Spleen (tissue), 11 donors: Measurements from ENCODE around the gene ADAMTS12. TPM values are rescaled to one million over a fixed set of nuclear protein-coding genes. Genes with fewer than 3 reads are reported as not detected.

Experiments
- DNase-seq: peaks from one replicate; pipeline ENCODE4 v3.0.0-alpha.2; 2020
- H3K27ac ChIP-seq, 8 donors: fragments of 200-600 bp; sonication (generic) in 7 of 8; 1 replicate in 4 of 8; 2 replicates in 4 of 8; pipeline versions ENCODE4 v1.5.0 to v1.8.0; 2016 to 2021; ENCODE audit warnings: inconsistent platforms in 4 of 8, mild to moderate bottlenecking in 4 of 8, moderate library complexity in 1 of 8
- H3K27me3 ChIP-seq, 7 donors: fragments of 200-600 bp; sonication (generic) in 6 of 7; replicated peaks in 1 of 7; 1 replicate in 4 of 7; 2 replicates in 3 of 7; pipeline versions ENCODE4 v1.5.0 to v1.8.0; 2016 to 2021; ENCODE audit warnings: inconsistent platforms in 3 of 7, mild to moderate bottlenecking in 1 of 7
- H3K36me3 ChIP-seq, 6 donors: fragments of 200-600 bp; sonication (generic) in 5 of 6; 1 replicate in 4 of 6; 2 replicates in 2 of 6; pipeline versions ENCODE4 v1.5.0 to v1.8.0; 2016 to 2021; ENCODE audit warnings: inconsistent platforms in 2 of 6
- H3K4me1 ChIP-seq, 6 donors: fragments of 200-600 bp; sonication (generic) in 5 of 6; 1 replicate in 3 of 6; 2 replicates in 3 of 6; pipeline versions ENCODE4 v1.5.0 to v1.8.0; 2016 to 2021; ENCODE audit warnings: inconsistent platforms in 3 of 6
- H3K4me3 ChIP-seq, 8 donors: fragments of 200-600 bp; sonication (generic) in 7 of 8; 1 replicate in 4 of 8; 2 replicates in 4 of 8; pipeline versions ENCODE4 v1.5.0 to v1.8.0; 2016 to 2021; ENCODE audit warnings: inconsistent platforms in 4 of 8, mild to moderate bottlenecking in 4 of 8, moderate library complexity in 2 of 8
- H3K9me3 ChIP-seq, 8 donors: fragments of 200-600 bp; sonication (generic) in 7 of 8; 1 replicate in 4 of 8; 2 replicates in 4 of 8; pipeline versions ENCODE4 v1.5.0 to v1.8.0; 2016 to 2021; ENCODE audit warnings: inconsistent platforms in 4 of 8
- CTCF ChIP-seq, 11 experiments: fragments of 200-600 bp in 7 of 11; fragments of 450-650 bp in 4 of 11; sonication (generic) in 4 of 11; IDR thresholded peaks in 8 of 11; conservative IDR thresholded peaks in 3 of 11; 1 replicate in 7 of 11; 2 replicates in 4 of 11; pipeline versions ENCODE4 v1.4.0 to v1.8.0; 2016 to 2021; ENCODE audit warnings: antibody characterized with exemption in 11 of 11, inconsistent platforms in 4 of 11, mild to moderate bottlenecking in 1 of 11
- POLR2A ChIP-seq, 3 donors: fragments of 450-650 bp; IDR thresholded peaks; one replicate each; pipeline ENCODE4 v1.5.1; 2017; ENCODE audit warnings: antibody characterized with exemption in 3 of 3, mild to moderate bottlenecking in 1 of 3
- POLR2AphosphoS5 ChIP-seq, 3 donors: sonication (generic); formaldehyde crosslinking; IDR thresholded peaks; one replicate each; pipeline ENCODE4 v1.5.1; 2017; ENCODE audit warnings: antibody characterized with exemption in 3 of 3
- WGBS, 5 donors: extraction: QIAGEN DNeasy Blood & Tissue Kit in 3 of 5; methylation state at CpG; one replicate each; pipeline versions ENCODE4 v1.1.5 to v1.1.7; 2013 to 2018; 5-methylcytosine and 5-hydroxymethylcytosine counted together
- intact Hi-C: fragments of 100-400 bp; cut with DNase I; formaldehyde crosslinking; loops from one replicate; pipeline ENCODE4 v1.15.0; 2023; ENCODE audit warnings: low total_unique reads
- polyA plus RNA-seq, 3 donors: library from polyadenylated mRNA; stranded (reverse); fragments of 200-250 nt; gene quantifications; one replicate each; pipeline ENCODE4 v1.2.1, GENCODE V29; 2013
- total RNA-seq, 7 donors: library from RNA; depleted of rRNA in 3 of 7; stranded (reverse); fragments of >200 nt in 3 of 7; fragmentation: NEBNext Ultra II Directional in 4 of 7; extraction: Animal tissue kit (Norgen Biotek cat#: 25700) in 4 of 7; gene quantifications; one replicate each; pipeline versions ENCODE4 v1.1.0 to v1.2.1, GENCODE V29; 2016 to 2021
- donor health status: healthy with polysubstance abuse.
- donor health status: DM: no; HTN: no; CAD: no; lungs with moderate emphysema.
- donor health status: DM: no; HTN: no; CAD: no.
- donor health status: Bipolar disorder and iron deficiency.
- donor health status: healthy.
- donor health status: DM: no; HTN: no; CAD: no.
- donor health status: DM: yes; HTN: yes; CAD: no.

Gene ADAMTS12
- total and polyA plus RNA-seq, 10 donors: 0.07 to 4.3 (median 1.4) TPM

- no peak overlapping the region for H3K27ac ChIP-seq
- no peak for DNase-seq
- no peaks in the 10 kb centered on the region for H3K4me1 ChIP-seq
- no peaks in the 10 kb centered on the region for H3K27me3 ChIP-seq
- intact Hi-C loops: no loop called here
- 73 to 92% (median 86%) methylated on average over 2 of the region's 2 CpGs for WGBS, 5 donors
- no peak overlapping the region for H3K4me3 ChIP-seq
- no peaks in the 10 kb centered on the region for H3K36me3 ChIP-seq
- H3K9me3 ChIP-seq: no peaks in the 10 kb centered on the region
- no peak for TF ChIP-seq POLR2AphosphoS5 (IDR thresholded peaks at IDR 0.05)
- no peak for TF ChIP-seq CTCF (IDR thresholded peaks at IDR 0.05 in 8 of 11, conservative IDR thresholded peaks at IDR 0.05 in 3 of 11)
- no peak for TF ChIP-seq POLR2A (IDR thresholded peaks at IDR 0.05)
Measured at GRCh38 chr5:33763435-33763834, 128.4 kb downstream of the ADAMTS12 start.

- no peaks in the 10 kb centered on the region for H3K27me3 ChIP-seq
- no peaks in the 10 kb centered on the region for H3K4me1 ChIP-seq
- H3K4me3 ChIP-seq: no peak overlapping the region
- no peak for DNase-seq
- no peaks in the 10 kb centered on the region for H3K9me3 ChIP-seq
- intact Hi-C loops: no loop called here
- no peaks in the 10 kb centered on the region for H3K36me3 ChIP-seq
- no peak overlapping the region for H3K27ac ChIP-seq
- 25 to 50% (median 40%) methylated on average over 1 of the region's 1 CpG for WGBS, 5 donors
- TF ChIP-seq POLR2A (IDR thresholded peaks at IDR 0.05): no peak
- TF ChIP-seq POLR2AphosphoS5 (IDR thresholded peaks at IDR 0.05): no peak
- no peak for TF ChIP-seq CTCF (IDR thresholded peaks at IDR 0.05 in 8 of 11, conservative IDR thresholded peaks at IDR 0.05 in 3 of 11)
Measured at GRCh38 chr5:33762859-33763258, 128.9 kb downstream of the ADAMTS12 start.

GRCh38 chr5:33761139-33761538 lies 130.7 kb downstream of the ADAMTS12 start:
- Histone ChIP-seq H3K4me1 (no peaks in the 10 kb centered on the region), H3K4me3 (no peak overlapping the region), H3K27me3 (no peaks in the 10 kb centered on the region), H3K36me3 (no peaks in the 10 kb centered on the region), H3K9me3 (no peaks in the 10 kb centered on the region), H3K27ac (no peak overlapping the region)
- no peak for TF ChIP-seq CTCF (IDR thresholded peaks at IDR 0.05 in 8 of 11, conservative IDR thresholded peaks at IDR 0.05 in 3 of 11)
- 58 to 82% (median 68%) methylated on average over 4 of the region's 4 CpGs for WGBS, 5 donors
- DNase-seq: no peak
- intact Hi-C loops: no loop called here

- Histone ChIP-seq H3K9me3 (no peaks in the 10 kb centered on the region), H3K4me1 (no peaks in the 10 kb centered on the region), H3K27ac (no peak overlapping the region), H3K27me3 (no peaks in the 10 kb centered on the region), H3K36me3 (no peaks in the 10 kb centered on the region), H3K4me3 (no peak overlapping the region)
- intact Hi-C loops: no loop called here
- WGBS, 5 donors: 77 to 93% (median 89%) methylated on average over 2 of the region's 2 CpGs
- no peak for DNase-seq
- TF ChIP-seq POLR2A (IDR thresholded peaks at IDR 0.05) (no peak), POLR2AphosphoS5 (IDR thresholded peaks at IDR 0.05) (no peak), CTCF (IDR thresholded peaks at IDR 0.05 in 8 of 11, conservative IDR thresholded peaks at IDR 0.05 in 3 of 11) (no peak)
Measured at GRCh38 chr5:33758737-33759136, 133.1 kb downstream of the ADAMTS12 start.
